ENCODE data around the gene CXorf51B. TPM values are rescaled to one million over a fixed set of nuclear protein-coding genes. Genes with fewer than 3 reads are reported as not detected.
"Not testable (repeated sequence)": the region's sequence is repeated elsewhere in the genome, so short reads cannot be mapped to it uniquely, and the experiment has no call there.

The CXorf51B gene
- not detected in 2 replicates for total RNA-seq (2014; rRNA removed; shearing (Covaris generic))

DNA sequence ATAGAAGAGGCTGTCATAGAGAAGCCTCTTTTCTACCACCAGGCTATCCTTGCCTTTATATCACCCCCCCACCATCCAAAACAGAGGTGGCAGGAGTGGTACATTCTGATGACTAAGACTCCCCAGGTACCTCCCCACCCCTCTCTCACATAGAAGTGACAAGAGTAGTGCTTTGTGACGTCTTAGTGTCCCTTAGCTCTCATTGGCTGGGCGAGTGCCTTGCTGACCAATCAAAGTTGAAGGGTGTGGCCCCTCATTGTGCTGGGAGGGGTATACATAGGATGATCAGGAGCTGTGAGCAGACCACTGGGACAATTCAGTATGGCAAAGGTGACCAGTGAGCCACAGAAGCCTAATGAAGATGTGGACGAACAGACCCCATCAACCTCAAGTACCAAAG lies at the start of gene CXorf51B:
Gene CXorf51B, plus strand, starts transcription at position 301 of the 400 bp plus-strand sequence. Its CDS starts 21 bp downstream, at position 322.
- not testable (repeated sequence) for DNase-seq (ENCODE audit: low spot score)

DNA sequence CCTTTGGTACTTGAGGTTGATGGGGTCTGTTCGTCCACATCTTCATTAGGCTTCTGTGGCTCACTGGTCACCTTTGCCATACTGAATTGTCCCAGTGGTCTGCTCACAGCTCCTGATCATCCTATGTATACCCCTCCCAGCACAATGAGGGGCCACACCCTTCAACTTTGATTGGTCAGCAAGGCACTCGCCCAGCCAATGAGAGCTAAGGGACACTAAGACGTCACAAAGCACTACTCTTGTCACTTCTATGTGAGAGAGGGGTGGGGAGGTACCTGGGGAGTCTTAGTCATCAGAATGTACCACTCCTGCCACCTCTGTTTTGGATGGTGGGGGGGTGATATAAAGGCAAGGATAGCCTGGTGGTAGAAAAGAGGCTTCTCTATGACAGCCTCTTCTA lies 5.1 kb downstream of the CXorf51B start, which contains the start of gene CXorf51A:
Gene CXorf51A, minus strand, starts transcription at position 101 of the 400 bp plus-strand sequence. Its CDS starts 21 bp downstream, at position 80.
- DNase-seq (ENCODE audit: low spot score) = not testable (repeated sequence)

DNA sequence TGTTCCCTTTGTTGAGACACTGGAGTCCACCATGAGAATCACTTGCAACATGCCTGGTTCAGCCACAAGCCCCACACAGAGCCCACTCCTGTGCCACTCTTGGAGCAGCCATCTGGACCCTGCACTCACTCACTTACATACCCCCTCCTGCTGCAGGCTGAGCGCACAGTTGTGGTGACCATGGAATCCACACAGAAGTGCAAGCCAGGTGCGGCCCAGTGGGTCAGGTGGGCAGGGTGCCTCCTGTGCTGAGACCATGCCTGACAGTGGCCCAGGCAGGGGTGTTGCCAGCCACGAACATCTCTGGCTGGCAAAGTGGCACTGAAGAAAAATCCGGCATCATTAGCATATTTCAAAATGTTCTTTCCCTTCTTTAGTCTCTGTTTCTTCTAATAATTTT lies 22.4 kb downstream of the CXorf51B start:
- no peak for DNase-seq (ENCODE audit: low spot score)

DNA sequence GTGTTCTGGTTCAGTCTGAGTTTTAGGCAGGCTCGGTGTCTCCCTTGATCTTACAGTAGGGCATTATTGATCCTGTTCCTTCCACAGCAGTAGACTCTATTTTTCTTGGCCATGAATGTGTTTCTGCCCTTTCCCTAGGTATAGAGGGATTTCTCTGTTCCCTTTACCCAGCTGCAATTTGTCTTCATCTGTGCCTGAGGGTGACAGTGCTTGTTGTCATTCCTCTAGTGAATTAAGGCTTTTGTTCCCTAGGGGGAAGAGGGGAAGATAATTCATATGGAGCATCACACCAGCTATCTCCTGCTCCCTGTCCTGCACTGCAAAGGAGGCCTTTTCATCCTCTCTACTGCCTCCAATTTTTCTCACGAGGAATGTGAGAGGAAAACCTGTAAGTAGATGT lies 44.7 kb downstream of the CXorf51B start:
- no peak for DNase-seq (ENCODE audit: low spot score)

Other genes with a start within 250 kb of the CXorf51B start
- not detected in 2 replicates for gene CXorf51A, start 5.0 kb downstream of the CXorf51B start, total RNA-seq (2014; rRNA removed; shearing (Covaris generic))

Measured in A172 (cell line).